ENCODE data around the gene TEFM.
"Not testable (repeated sequence)": the region's sequence is repeated elsewhere in the genome, so short reads cannot be mapped to it uniquely, and the experiment has no call there.

Gene TEFM

DNA sequence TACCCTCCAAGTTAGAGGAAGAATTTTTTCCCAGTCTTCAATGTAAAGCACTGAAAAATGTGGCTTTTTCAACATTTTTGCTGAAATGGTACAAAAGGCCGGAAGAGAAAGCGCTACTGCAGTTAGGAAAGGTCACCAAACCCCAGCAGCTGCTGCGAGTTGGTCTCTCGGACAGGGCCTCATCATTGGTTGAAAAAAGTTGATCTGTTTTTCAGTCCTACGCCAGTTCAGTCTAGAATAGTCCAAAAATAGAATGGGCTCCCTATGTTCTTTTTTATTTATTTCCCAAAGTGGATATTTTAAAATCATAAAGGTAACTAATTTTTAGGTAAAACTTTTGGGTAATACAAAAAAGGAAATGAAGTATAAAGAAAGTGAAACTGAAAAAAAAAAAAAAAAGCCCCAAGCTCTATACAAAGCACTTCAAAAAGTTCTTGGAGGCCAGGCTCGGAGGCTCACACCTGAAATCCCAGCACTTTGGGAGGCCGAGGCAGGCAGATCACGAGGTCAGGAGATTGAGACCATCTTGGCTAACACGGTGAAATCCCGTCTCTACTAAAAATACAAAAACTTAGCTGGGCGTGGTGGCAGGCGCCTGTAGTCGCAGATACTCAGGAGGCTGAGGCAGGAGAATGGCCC is 33.1 kb upstream of the TEFM start:
- no peak overlapping the region for H3K4me3 ChIP-seq
- H3K36me3 ChIP-seq (ENCODE audit: insufficient read depth, low read length): no peaks in the 10 kb centered on the region
- no peak overlapping the region for H3K9ac ChIP-seq (ENCODE audit: insufficient read length)
- H3K27ac ChIP-seq: no peak overlapping the region
- no peaks in the 10 kb centered on the region for H3K9me3 ChIP-seq (ENCODE audit: low read depth, low read length)
- no peak for DNase-seq (ENCODE audit: low read depth, low spot score)
- TF ChIP-seq POLR2AphosphoS5 (IDR thresholded peaks at IDR 0.05; ENCODE audit: borderline replicate concordance, low read depth, low read length): no peak
- TF ChIP-seq EZH2 (IDR thresholded peaks at IDR 0.05): no peak
- no peak for TF ChIP-seq FOXP2 (optimal IDR thresholded peaks at IDR 0.05; ENCODE audit: control extremely low read depth, extremely low read length, insufficient read depth)

GRCh38 chr17:30933966-30934365 is 27.9 kb upstream of the TEFM start:
- no peak for DNase-seq (ENCODE audit: low read depth, low spot score)
- H3K27ac ChIP-seq: no peak overlapping the region
- no peak overlapping the region for H3K4me3 ChIP-seq
- no peaks in the 10 kb centered on the region for H3K9me3 ChIP-seq (ENCODE audit: low read depth, low read length)
- TF ChIP-seq EZH2 (IDR thresholded peaks at IDR 0.05): no peak
- no peak for TF ChIP-seq FOXP2 (optimal IDR thresholded peaks at IDR 0.05; ENCODE audit: control extremely low read depth, extremely low read length, insufficient read depth)
- no peak for TF ChIP-seq POLR2AphosphoS5 (IDR thresholded peaks at IDR 0.05; ENCODE audit: borderline replicate concordance, low read depth, low read length)
- no peak overlapping the region for H3K9ac ChIP-seq (ENCODE audit: insufficient read length)
- no peaks in the 10 kb centered on the region for H3K36me3 ChIP-seq (ENCODE audit: insufficient read depth, low read length)

- not testable (repeated sequence) for H3K4me3 ChIP-seq; H3K27ac ChIP-seq; H3K9ac ChIP-seq (ENCODE audit: insufficient read length); H3K36me3 ChIP-seq (ENCODE audit: insufficient read depth, low read length); DNase-seq (ENCODE audit: low read depth, low spot score); H3K9me3 ChIP-seq (ENCODE audit: low read depth, low read length)
These were observed 25.5 kb upstream of the TEFM start for GRCh38 chr17:30931582-30931981.

DNA sequence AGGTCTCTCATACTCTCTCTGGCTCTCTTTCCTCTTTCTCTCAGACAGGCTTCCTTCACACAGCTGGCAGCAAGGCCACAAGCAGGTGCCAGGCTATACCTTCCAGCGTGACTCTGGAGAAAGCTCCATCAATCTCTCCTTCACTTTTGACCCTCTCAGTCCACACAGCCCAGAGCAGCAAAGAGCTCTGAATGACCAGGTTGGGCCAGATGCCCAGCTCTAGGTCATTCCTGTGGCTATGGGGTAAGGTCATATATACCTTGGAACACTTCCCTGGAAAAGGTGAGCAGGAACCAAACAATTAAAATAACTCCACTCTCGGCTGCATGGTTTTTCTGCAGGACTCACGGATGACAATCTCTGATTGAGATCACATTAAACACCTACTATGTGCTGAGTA is 24.5 kb upstream of the TEFM start:
- Histone ChIP-seq H3K4me3 (no peak overlapping the region), H3K36me3 (ENCODE audit: insufficient read depth, low read length) (no peaks in the 10 kb centered on the region), H3K27ac (no peak overlapping the region), H3K9me3 (ENCODE audit: low read depth, low read length) (no peaks in the 10 kb centered on the region), H3K9ac (ENCODE audit: insufficient read length) (no peak overlapping the region)
- TF ChIP-seq EZH2 (IDR thresholded peaks at IDR 0.05) (no peak), FOXP2 (optimal IDR thresholded peaks at IDR 0.05; ENCODE audit: control extremely low read depth, extremely low read length, insufficient read depth) (no peak), POLR2AphosphoS5 (IDR thresholded peaks at IDR 0.05; ENCODE audit: borderline replicate concordance, low read depth, low read length) (no peak)
- no peak for DNase-seq (ENCODE audit: low read depth, low spot score)

GRCh38 chr17:30929861-30930260 is 23.8 kb upstream of the TEFM start:
- DNase-seq (ENCODE audit: low read depth, low spot score); H3K27ac ChIP-seq; H3K36me3 ChIP-seq (ENCODE audit: insufficient read depth, low read length); H3K9me3 ChIP-seq (ENCODE audit: low read depth, low read length); H3K4me3 ChIP-seq; H3K9ac ChIP-seq (ENCODE audit: insufficient read length): not testable (repeated sequence)

GRCh38 chr17:30929081-30929633 is 23.1 kb upstream of the TEFM start:
- H3K4me3 ChIP-seq: no peak overlapping the region
- no peaks in the 10 kb centered on the region for H3K9me3 ChIP-seq (ENCODE audit: low read depth, low read length)
- DNase-seq (ENCODE audit: low read depth, low spot score): no peak
- no peak overlapping the region for H3K9ac ChIP-seq (ENCODE audit: insufficient read length)
- no peak for TF ChIP-seq FOXP2 (optimal IDR thresholded peaks at IDR 0.05; ENCODE audit: control extremely low read depth, extremely low read length, insufficient read depth)
- no peak for TF ChIP-seq POLR2AphosphoS5 (IDR thresholded peaks at IDR 0.05; ENCODE audit: borderline replicate concordance, low read depth, low read length)
- no peak for TF ChIP-seq EZH2 (IDR thresholded peaks at IDR 0.05)
- no peaks in the 10 kb centered on the region for H3K36me3 ChIP-seq (ENCODE audit: insufficient read depth, low read length)
- no peak overlapping the region for H3K27ac ChIP-seq

GRCh38 chr17:30928584-30928983 is 22.5 kb upstream of the TEFM start:
- H3K9ac ChIP-seq (ENCODE audit: insufficient read length): no peak overlapping the region

GRCh38 chr17:30927756-30928155 is 21.7 kb upstream of the TEFM start:
- Histone ChIP-seq H3K9ac (ENCODE audit: insufficient read length) (no peak overlapping the region), H3K27ac (no peak overlapping the region), H3K36me3 (ENCODE audit: insufficient read depth, low read length) (no peaks in the 10 kb centered on the region), H3K4me3 (no peak overlapping the region), H3K9me3 (ENCODE audit: low read depth, low read length) (no peaks in the 10 kb centered on the region)
- no peak for DNase-seq (ENCODE audit: low read depth, low spot score)
- no peak for TF ChIP-seq FOXP2 (optimal IDR thresholded peaks at IDR 0.05; ENCODE audit: control extremely low read depth, extremely low read length, insufficient read depth)
- no peak for TF ChIP-seq EZH2 (IDR thresholded peaks at IDR 0.05)
- no peak for TF ChIP-seq POLR2AphosphoS5 (IDR thresholded peaks at IDR 0.05; ENCODE audit: borderline replicate concordance, low read depth, low read length)

More at GRCh38 chr17:30928584-30928983, 22.5 kb upstream of the TEFM start:
- no peaks in the 10 kb centered on the region for H3K9me3 ChIP-seq (ENCODE audit: low read depth, low read length)
- no peak overlapping the region for H3K4me3 ChIP-seq
- H3K27ac ChIP-seq: no peak overlapping the region
- DNase-seq (ENCODE audit: low read depth, low spot score): no peak
- no peaks in the 10 kb centered on the region for H3K36me3 ChIP-seq (ENCODE audit: insufficient read depth, low read length)
- TF ChIP-seq FOXP2 (optimal IDR thresholded peaks at IDR 0.05; ENCODE audit: control extremely low read depth, extremely low read length, insufficient read depth) (no peak), EZH2 (IDR thresholded peaks at IDR 0.05) (no peak), POLR2AphosphoS5 (IDR thresholded peaks at IDR 0.05; ENCODE audit: borderline replicate concordance, low read depth, low read length) (no peak)

GRCh38 chr17:30926516-30926915 is 20.5 kb upstream of the TEFM start:
- no peak for DNase-seq (ENCODE audit: low read depth, low spot score)
- Histone ChIP-seq H3K36me3 (ENCODE audit: insufficient read depth, low read length) (no peaks in the 10 kb centered on the region), H3K9me3 (ENCODE audit: low read depth, low read length) (no peaks in the 10 kb centered on the region), H3K9ac (ENCODE audit: insufficient read length) (no peak overlapping the region), H3K27ac (no peak overlapping the region), H3K4me3 (no peak overlapping the region)
- no peak for TF ChIP-seq FOXP2 (optimal IDR thresholded peaks at IDR 0.05; ENCODE audit: control extremely low read depth, extremely low read length, insufficient read depth)
- TF ChIP-seq EZH2 (IDR thresholded peaks at IDR 0.05): no peak
- TF ChIP-seq POLR2AphosphoS5 (IDR thresholded peaks at IDR 0.05; ENCODE audit: borderline replicate concordance, low read depth, low read length): no peak

Data from SK-N-MC (cell line).